ENCODE results near the gene THRAP3. TPM values are rescaled to one million over a fixed set of nuclear protein-coding genes. Genes with fewer than 3 reads are reported as not detected.

THRAP3 gene
- polyA plus RNA-seq, 1 of the 3 experiments (the other 2 are of a cell fraction), result 33.7 TPM

- TF ChIP-seq REST (IDR thresholded peaks at IDR 0.05; ENCODE audit: low read depth, low read length) (no peak), TCF12 (IDR thresholded peaks at IDR 0.05) (no peak), RXRA (IDR thresholded peaks at IDR 0.05; ENCODE audit: borderline replicate concordance, low read depth) (no peak), FOXM1 (IDR thresholded peaks at IDR 0.05; ENCODE audit: low read depth) (no peak), YY1 (IDR thresholded peaks at IDR 0.05; ENCODE audit: low read depth) (no peak), NFIC (IDR thresholded peaks at IDR 0.05; ENCODE audit: borderline replicate concordance) (no peak), RAD21 (IDR thresholded peaks at IDR 0.05; ENCODE audit: low read length) (no peak), SMC3 (IDR thresholded peaks at IDR 0.05; ENCODE audit: low read depth, low read length) (no peak), JUND (IDR thresholded peaks at IDR 0.05) (no peak), SIN3A (IDR thresholded peaks at IDR 0.05; ENCODE audit: borderline replicate concordance, low read depth, low read length) (no peak), MAX (IDR thresholded peaks at IDR 0.05; ENCODE audit: low read depth) (no peak)
- TF ChIP-seq, protein P1, sequence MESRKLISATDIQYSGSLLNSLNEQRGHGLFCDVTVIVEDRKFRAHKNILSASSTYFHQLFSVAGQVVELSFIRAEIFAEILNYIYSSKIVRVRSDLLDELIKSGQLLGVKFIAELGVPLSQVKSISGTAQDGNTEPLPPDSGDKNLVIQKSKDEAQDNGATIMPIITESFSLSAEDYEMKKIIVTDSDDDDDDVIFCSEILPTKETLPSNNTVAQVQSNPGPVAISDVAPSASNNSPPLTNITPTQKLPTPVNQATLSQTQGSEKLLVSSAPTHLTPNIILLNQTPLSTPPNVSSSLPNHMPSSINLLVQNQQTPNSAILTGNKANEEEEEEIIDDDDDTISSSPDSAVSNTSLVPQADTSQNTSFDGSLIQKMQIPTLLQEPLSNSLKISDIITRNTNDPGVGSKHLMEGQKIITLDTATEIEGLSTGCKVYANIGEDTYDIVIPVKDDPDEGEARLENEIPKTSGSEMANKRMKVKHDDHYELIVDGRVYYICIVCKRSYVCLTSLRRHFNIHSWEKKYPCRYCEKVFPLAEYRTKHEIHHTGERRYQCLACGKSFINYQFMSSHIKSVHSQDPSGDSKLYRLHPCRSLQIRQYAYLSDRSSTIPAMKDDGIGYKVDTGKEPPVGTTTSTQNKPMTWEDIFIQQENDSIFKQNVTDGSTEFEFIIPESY (IDR thresholded peaks at IDR 0.05; ENCODE audit: borderline replicate concordance, low read depth), result no peak
Observed at GRCh38 chr1:36269408-36269838, 45.2 kb downstream of the THRAP3 start (continued).

- TF ChIP-seq IRF3 (IDR thresholded peaks at IDR 0.05; ENCODE audit: low read depth, low read length) (no peak), FOSL2 (IDR thresholded peaks at IDR 0.05; ENCODE audit: borderline replicate concordance, low read depth) (no peak)
Observed at GRCh38 chr1:36273024-36273423, 48.8 kb downstream of the THRAP3 start.

More at GRCh38 chr1:36273024-36273423, 48.8 kb downstream of the THRAP3 start:
- no peaks in the 10 kb centered on the region for H3K9me2 ChIP-seq
- H3K4me3 ChIP-seq (ENCODE audit: low read depth in 2 of 2, low read length in 1 of 2), result no peak overlapping the region
- H2AFZ ChIP-seq (ENCODE audit: low read depth), result no peak overlapping the region
- no peaks in the 10 kb centered on the region for H3K9me3 ChIP-seq
- CTCF ChIA-PET, result no interaction called here
- POLR2A ChIA-PET, result no interaction called here
- no peak overlapping the region for H3K27ac ChIP-seq (ENCODE audit: low read depth in 2 of 2, low read length in 1 of 2)
- no peaks in the 10 kb centered on the region for H3K27me3 ChIP-seq (ENCODE audit: insufficient read depth)
- DNase-seq, result no peak
- 98% methylated on average over 5 of the region's 5 CpGs for WGBS (ENCODE audit: low lambda C conversion rate)
- H3K36me3 ChIP-seq (replicated peaks in 1 of 2; ENCODE audit: control insufficient read depth in 1 of 2, insufficient read depth in 2 of 2, low read length in 1 of 2), result peaks cover 14 to 52% of the 10 kb centered on the region in 2 experiments
- H3K79me2 ChIP-seq (ENCODE audit: insufficient read depth), result peaks cover 100% of the 10 kb centered on the region
- peaks cover 56% of the 10 kb centered on the region for H4K20me1 ChIP-seq (ENCODE audit: insufficient read depth)
- no peak overlapping the region for H3K9ac ChIP-seq
- H3K4me1 ChIP-seq (ENCODE audit: control insufficient read depth in 1 of 2, insufficient read depth in 2 of 2, low read depth in 1 of 2, low read length in 1 of 2), result no peaks in the 10 kb centered on the region
- no peak overlapping the region for H3K4me2 ChIP-seq
- peaks cover 7% of the 10 kb centered on the region for H3F3A ChIP-seq (replicated peaks; ENCODE audit: insufficient read depth)
